Ureter (tissue), 1 donor: ENCODE data around the gene WIPF3. TPM values are rescaled to one million over a fixed set of nuclear protein-coding genes. Genes with fewer than 3 reads are reported as not detected.

Source experiments
- DNase-seq: peaks from one replicate; pipeline ENCODE4 v3.0.0-alpha.2; 2020; ENCODE audit warnings: low spot score
- total RNA-seq: library from RNA; stranded (reverse); gene quantifications from one replicate; pipeline ENCODE4 v1.2.4, GENCODE V29; 2023
- donor health status: DM: yes; HTN: yes; CAD: no.

The WIPF3 gene
- total RNA-seq, 1 donor from 2014 or later: 2.3 TPM

DNA sequence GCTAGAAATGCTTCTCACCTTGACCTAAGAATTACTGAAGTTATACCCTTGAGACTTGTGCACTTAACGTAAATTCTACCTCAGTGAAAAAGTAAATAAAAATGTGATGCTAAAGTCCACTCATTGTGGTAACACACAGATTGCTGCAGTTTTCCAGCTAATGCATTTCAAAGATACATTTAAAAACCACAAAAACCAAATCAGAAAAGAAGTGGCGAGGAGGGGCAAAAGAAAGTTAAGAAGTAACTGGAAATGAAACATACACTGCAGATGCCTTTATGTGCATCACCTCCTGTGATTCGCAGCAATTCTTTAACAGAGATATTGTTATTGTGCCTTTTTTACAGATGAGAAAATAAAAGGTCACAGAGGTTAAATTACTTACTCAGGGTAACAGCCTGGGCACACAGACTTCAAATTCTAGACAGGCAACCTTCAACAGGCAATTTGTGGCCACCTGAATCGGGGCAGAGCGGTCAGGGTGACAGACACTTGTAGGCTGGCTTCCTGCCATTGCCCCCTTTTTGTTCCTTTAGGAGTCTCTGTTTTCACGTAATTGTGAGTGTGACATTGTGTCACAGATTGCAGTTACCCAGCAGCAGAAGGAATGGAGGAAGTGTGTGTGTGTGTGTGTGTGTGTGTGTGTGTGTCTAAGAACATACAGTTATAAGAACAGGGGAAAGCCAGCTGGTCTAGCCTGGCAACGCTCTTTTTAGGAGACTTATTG is 1.9 kb downstream of the WIPF3 start:
- DNase-seq: no peak

- DNase-seq: no peak
Measured at GRCh38 chr7:29809533-29810155, 3.3 kb downstream of the WIPF3 start.

GRCh38 chr7:29810297-29810696 is 4.0 kb downstream of the WIPF3 start:
- no peak for DNase-seq

- no peak for DNase-seq
Measured at GRCh38 chr7:29810813-29811482, 4.6 kb downstream of the WIPF3 start.

GRCh38 chr7:29811586-29811985 is 5.3 kb downstream of the WIPF3 start:
- no peak for DNase-seq

GRCh38 chr7:29812185-29812876 is 6.0 kb downstream of the WIPF3 start:
- no peak for DNase-seq

GRCh38 chr7:29815181-29816105 is 9.1 kb downstream of the WIPF3 start:
- DNase-seq: no peak

- no peak for DNase-seq
Measured at GRCh38 chr7:29818308-29818707, 12.0 kb downstream of the WIPF3 start.

GRCh38 chr7:29825775-29826529 is 19.6 kb downstream of the WIPF3 start:
- no peak for DNase-seq

DNA sequence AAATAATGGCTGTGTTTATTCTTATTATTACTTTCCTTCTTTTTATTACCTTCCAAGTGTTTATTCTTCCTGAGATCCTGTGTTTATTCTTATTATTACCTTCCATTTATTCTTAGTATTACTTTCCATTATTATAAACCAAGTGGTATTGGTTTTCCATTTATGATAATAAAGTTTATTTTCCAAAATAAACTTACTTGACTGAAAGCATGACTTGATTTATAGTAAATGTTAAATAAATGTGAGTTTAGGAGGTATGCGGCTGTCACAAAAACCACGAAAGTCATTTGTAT is 20.2 kb downstream of the WIPF3 start:
- DNase-seq: no peak

GRCh38 chr7:29826904-29827303 is 20.6 kb downstream of the WIPF3 start:
- no peak for DNase-seq

- DNase-seq: no peak
Measured at GRCh38 chr7:29831705-29832104, 25.4 kb downstream of the WIPF3 start.

DNA sequence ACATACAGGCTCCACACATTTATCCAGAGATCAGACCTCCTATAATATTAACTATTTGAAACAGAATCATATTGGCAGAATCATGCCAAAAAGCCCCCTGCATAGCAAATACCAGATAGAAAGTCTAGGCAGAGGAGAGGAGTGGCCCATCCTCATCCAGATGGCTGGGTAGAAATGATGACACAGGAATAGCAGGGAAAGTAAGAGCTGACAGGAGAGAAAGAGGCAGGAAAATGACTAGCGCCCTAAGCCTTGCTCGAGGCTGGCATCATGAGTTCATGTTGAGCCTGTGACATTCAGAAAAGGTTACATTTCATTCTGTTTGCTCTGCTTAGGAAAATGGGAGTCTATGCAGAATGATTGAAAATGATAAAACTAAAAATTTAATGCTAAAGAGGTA is 27.6 kb downstream of the WIPF3 start:
- DNase-seq: no peak

- no peak for DNase-seq
Measured at GRCh38 chr7:29835718-29836117, 29.4 kb downstream of the WIPF3 start.

- peak; percentile 55 for DNase-seq
Measured at GRCh38 chr7:29839302-29839701, 33.0 kb downstream of the WIPF3 start.

DNA sequence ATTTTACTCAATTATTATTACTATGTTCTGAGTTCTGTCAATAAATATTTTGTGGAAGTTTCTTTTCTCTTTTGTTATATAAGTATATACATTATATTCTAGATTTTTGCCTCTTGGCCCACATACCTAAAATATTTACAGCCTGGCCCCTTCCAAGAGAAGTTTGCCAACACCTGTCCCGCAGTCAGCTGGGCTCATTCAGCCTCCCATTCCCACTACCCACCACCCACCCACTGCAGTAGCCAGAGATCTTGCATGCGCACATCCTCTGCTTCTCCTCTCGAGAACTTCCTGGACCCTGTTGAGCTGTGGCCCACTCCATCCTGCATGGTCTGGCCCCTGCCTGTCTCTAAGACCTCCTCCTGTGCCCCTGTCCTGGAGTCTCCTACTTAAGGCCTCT is 33.6 kb downstream of the WIPF3 start:
- DNase-seq: no peak

DNA sequence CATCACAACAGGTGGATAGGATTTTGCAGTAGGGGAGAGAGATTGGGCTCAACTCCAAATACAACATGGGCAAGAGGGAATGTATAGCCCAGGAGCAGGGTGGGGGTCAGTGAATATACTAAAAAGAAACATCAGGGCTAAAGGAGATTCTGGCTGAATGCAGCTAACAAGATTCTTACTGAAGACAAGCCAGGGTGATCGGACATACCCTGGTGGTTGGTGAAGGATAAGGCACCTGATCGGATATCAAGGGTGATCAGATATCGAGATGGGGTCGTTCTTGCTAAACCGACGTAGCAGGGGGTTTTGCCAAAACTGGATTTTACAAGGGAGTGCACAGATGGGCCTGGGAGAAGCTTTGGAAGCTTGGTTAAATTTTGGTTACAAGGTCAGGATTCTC is 34.4 kb downstream of the WIPF3 start:
- DNase-seq: no peak

DNA sequence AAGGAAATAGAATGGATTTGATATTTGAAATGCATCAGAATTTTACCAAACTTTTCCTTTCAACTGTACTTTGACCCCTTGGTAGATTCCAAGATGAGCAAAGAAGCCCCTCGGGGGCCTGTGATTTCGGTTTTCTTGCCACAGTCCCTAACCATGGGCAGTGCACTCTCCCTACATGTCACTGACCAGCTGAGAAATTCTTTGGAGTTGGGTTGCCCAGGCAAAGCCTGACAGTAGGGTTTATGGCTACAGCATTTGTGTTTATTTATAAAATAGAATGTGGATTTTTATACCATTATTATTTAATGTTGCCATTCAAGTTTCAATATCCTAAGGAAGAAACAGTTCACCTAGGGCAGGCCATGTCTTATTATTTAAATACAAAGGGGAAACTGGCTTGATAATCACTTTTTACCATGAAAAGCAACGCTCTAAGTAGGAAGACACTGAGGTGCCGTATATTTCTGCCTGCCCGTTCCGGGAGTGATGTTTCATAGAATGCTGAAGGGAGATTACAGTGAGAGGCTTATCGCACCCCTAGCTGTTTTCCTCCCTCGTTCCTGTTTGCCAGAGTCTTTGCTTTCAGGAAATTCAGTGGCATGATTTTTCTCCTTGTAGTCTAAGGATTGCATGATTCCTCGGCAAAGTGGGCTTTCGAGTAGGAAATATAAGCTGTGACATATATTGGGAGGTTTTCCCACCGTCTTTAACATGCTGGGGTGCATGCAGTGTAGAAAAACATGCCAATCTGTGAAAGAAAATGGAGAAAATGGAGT is 35.8 kb downstream of the WIPF3 start:
- DNase-seq: no peak

DNA sequence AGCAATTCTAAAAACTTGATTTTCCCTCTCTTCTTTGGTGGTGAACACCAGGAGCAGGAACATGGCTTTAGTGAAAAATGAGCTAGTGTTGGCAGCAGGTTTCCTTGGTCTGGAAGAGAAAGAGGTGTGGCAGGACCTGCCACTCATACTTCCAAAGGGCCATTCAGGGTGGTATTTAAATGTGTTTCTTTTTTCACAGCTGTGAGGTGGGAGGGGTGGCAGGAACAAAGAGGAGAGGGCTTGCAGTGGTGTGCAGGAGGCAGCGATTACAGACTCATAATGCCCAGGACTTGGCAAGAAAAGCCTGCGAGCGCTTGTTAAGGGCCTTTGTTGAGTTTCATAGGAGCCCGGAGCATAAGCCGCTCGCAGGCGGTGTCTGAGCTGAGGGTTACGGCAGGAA is 36.8 kb downstream of the WIPF3 start:
- DNase-seq: no peak

GRCh38 chr7:29843726-29844125 is 37.4 kb downstream of the WIPF3 start:
- no peak for DNase-seq
